Activated CD4-positive, alpha-beta T cell treated with anti-CD3 and anti-CD28 coated beads, Interleukin-2, amount 50 U/mL, for 48 hours (primary cell): ENCODE measurements around the gene GRAMD2B.
"Not testable (repeated sequence)": the region's sequence is repeated elsewhere in the genome, so short reads cannot be mapped to it uniquely, and the experiment has no call there.

ENCODE experiments used
- DNase-seq, 2 experiments: peaks; one replicate each; pipeline ENCODE4 v3.0.0-alpha.2; 2020

GRAMD2B gene

DNA sequence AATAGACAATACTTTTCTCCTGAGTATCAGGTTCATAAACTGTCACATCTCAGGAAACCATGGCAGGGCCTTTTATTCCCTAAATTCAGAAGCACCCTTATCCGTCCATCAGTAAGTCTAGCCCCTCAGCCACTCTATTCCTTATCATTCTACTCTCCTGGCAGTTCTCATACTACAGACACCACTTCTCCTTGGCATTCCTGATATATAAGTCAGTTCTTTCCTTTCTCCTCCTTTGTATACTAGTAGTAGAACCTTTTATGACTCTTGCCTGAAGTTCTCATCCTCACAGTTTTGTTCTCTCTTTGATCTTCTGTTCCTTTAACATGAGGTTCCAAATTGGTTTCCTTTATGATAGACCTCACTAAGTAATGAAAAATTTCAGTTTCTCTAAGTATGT, 29.3 kb downstream of the GRAMD2B start:
- DNase-seq, result no peak

DNA sequence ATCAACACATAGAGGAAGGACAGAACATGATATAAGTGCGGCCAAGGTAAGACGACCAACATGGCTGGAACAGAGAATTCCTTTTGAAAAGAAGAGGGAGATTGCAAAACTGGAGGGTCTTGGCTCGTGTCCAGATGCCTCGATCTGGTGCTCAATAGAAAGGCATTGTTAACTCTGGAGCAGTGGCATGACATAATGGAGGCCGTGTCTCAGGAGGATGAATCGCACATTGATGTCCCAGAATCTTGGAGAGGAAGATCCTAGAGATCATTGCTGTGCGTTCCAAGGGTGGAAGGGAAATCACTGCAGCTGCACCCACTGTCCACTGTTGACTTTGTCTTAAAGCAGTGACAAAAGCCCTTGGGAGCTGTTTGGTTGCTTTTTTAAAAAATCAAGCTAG, 30.9 kb downstream of the GRAMD2B start:
- DNase-seq, result no peak

DNA sequence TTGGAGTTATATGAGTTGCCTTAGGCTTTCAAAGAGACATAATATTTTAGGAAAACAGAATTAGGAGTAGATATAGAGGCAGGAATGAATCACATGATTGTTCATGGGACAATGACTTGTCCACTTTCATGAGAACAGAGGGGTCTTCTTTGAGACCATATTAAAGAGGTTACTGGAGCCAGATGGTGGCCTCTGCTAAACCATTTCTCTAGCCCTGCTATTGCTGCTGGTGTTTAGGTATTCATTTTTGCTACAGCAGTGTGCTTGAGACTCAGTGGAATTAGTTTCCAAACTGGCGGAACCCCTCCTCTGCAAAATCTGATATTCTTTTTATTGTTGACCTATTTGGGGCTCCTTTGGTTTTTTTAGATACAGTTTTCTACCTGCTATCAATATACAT, 31.3 kb downstream of the GRAMD2B start:
- DNase-seq, result no peak

DNA sequence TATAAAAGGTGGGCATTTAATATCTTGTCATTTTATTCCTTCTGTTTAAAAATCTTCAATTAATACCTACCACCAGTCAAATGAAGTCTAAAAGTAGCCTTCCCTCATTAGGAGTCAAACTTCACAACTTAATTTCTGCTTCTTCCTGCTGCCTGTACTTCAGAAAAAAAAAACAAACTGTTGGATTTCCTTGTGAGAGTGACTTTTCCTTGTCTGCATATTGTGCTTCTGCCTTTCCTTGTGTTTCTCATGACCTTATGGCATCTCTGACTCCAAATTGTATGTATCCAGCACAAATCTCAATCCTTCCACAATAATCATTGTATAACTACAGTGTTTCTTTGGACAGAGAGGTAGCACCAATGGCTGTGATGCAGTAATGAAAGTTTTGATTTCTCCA, 32.1 kb downstream of the GRAMD2B start:
- no peak for DNase-seq

DNA sequence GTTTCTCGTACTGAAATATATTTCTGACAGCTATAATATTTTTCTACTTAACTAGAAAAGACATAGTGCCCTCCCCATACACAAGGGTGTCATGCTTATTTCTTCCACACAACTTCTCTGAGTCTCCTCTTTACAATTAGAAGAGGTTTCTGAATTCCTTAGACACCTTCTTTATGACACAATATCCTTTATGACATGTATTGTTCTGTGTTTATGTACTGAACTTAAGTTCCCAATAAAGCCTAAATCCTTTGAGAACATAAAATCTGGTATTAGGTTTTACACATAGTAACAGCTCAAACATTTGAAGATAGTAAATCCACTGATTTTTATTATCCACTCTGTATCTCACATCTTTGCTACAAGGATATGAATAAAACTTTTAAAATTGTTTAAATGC, 32.5 kb downstream of the GRAMD2B start:
- no peak for DNase-seq

DNA sequence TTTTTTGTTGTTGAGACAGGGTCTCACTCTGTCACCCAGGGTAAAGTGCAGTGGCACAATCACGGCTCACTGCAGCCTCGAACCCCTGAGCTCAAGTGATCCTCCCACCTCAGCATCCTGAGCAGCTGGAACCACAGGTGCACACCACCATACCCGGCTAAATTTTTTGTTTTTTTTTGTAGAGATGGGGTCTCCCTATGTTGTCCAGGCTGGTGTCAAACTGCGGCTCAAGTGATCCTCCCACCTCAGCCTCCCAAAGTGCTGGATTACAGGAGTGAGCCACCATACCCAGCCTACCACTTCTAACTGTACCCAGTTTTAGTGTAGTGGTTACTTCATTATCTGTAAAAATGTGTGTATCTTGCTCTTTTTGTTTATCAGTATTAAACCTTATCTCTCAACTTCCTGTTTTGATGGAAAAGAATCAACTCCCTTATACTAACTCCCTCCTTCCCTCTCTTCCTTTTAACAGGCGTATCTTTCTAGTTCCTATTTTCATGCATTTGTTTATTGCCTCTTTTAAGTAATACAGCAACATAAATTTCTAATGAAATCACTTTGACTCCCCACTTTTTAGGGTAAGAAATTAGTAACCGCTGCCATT, 33.1 kb downstream of the GRAMD2B start:
- no peak for DNase-seq

DNA sequence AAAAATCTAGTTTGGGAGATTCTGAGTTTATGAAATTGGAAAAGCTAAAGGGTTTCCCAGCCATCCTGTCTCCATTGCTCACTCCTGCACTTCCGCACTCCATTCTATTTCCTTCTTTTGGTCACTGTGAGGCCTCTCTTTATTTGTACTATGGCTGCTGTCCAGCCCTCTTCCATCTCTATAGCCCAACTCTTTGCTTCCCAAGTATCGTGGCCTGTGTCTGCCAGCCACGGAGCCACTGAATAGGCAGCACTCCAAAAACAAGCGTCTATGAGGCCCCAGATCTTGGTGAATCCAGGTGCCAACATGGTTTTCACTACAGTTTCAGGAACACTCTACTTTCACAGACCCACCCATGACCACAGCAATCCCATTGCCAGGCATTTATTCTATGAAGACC, 37.2 kb downstream of the GRAMD2B start:
- DNase-seq, result no peak

DNA sequence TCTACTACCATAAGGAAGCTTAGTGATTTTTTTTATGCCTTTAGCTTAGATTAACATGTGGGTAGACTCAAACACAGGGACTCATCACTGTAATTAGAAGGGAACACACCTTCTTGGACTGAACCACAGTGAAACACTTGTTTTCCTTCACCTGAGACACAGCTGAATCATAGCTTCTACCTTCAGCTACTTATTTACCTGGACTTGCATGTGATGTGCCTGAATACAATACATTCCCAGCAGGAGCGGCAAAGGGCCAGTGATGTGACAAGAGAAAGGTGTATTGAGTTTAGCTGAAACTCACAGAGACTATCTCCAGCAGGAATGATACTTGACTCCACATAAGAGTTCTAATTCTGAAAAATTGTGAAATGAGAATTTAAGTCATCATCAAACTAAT, 37.8 kb downstream of the GRAMD2B start:
- DNase-seq, result no peak

DNA sequence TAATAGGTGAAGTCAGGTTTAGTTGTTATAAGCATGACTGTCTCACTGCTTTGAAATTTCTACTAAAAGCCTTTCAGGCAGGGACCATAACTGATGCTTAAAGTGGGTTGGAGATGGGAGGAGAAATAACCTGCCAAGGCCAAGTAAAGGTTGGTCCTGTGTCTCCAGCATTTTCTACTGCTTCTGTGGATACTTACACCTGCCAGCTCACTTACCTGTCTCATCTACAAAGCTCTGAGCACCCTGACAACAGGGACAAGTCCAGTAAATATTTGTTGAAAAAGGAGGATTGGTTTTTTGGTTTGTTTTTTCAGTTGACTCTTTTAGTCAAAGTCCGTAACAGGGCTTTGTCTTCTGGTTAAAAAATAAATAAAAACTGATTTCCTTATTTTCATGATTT, 38.6 kb downstream of the GRAMD2B start:
- no peak for DNase-seq

DNA sequence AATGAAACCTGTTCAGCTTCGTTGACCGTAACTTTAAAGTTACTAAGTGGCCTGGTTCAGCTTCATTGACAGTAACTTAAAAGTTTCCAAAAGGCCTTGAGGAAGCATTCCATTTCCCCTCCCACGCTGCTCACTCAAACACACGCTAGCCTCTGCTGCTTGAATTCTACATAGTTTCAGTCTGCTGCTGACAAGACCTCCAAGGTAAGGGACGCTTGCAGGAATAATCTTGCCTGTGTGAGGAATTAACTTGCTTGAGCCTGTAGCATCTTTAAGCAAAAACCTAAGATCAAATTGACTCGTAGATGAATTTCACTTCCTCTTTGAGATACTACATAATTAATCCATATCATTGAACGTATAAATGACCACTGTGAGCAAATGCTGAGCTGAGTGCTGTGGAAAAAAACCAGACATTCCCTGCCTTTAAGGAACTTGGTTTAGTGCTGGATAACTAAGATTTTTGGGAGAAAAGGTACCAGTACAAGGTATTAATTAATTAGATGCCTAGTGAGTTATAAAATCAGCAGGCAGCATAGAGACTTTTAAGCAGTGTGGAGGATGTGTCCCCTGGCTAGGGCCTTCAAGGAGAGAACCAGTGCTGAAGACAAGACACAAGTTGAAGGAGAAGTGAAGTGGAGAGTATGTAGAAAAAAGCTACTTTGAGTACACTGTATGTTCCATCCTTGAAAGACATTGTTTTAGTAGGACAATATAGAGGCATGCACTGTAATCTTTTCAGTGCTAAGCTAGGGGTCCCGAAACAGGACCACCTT, 39.2 kb downstream of the GRAMD2B start:
- DNase-seq, result no peak

DNA sequence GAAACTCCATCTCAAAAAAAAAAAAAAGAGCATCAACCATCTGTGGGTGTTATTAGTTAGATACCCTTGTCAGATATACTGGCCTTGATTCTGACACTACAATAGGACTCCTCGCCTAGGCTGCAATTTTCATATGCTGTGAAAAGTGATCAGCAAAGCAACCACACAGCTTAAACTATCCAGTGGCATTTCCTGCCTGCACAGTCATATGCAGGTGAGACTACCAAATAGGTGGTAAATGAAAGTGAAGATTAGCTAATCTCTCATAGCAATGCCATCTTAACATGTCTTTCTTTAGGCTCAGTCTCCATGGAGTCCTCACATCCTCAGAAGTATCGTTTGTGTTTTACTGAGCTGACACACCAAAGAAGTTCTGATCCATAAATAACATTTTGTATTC, 40.8 kb downstream of the GRAMD2B start:
- no peak for DNase-seq

DNA sequence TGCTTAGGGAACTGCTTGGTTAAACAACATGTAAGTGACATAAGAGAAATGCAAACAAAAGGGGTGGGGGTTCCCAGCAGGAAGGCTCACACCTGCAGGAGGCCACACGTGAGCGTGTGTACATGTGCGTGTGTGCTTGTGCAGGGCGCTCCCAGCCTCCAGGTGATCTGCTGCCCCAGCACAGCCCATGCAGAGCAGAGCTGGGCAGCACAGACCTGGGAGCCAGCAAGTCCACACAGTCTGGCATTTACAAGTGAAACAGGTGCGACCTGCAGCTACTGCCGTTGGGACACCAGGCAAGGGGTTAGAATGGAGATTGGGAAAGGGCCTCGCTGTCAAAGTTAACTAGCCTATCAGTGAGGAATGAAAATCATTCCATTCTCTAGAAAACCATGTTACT, 41.8 kb downstream of the GRAMD2B start:
- DNase-seq, result no peak

DNA sequence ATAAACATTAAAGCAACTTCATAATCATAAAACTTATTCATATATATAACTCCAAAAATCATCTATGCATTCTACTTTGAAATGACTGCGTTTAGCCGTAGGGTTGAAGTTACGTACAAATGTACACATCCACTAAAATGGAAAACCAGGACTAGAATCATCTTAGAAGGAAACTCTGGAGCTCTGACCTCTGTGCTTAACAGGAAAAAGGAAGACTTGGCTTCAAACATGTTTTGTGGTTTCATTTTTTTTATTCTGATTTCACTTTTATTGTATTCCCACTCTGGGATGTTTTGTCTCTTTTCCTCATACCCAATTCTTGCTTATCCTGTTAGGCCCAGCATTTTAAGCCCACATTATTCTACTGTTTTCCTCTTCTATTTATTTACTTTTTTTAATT, 44.9 kb downstream of the GRAMD2B start:
- DNase-seq, result no peak

DNA sequence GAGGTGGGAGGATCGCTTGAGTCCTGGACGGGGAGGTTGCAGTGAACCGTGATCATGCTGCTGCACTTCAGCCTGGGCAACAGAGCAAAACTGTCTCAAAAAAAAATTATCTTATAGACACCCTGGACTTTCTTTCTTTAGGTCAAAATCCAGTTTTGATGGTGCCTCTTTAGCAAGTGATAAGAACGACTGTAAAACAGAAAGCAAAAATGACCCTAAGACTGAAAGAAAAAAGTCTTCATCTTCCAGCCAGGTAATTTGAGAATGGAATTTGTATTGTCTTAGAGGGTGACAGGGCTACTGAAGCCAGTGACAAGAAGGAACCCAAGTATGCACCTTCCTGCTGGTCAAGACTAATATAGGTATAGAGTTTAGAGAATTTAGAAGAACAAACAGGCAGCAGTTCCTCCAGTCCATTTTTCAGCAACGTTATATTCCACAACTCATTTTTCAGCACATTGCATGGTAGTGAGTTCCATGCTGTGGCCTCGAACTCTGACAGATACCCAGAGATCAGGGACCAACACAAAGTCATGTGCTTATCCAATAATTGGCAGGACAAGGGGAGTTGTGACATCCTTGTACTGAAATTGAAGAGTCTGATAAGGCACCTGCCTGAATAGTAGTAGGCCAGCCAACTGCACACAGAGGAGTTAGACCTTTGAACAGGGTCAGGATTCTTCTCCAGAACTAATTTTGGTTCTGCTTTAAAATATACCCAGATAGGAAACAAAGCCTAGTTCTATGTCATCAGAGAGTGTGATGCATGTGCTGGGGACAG, 46.5 kb downstream of the GRAMD2B start:
- no peak for DNase-seq

DNA sequence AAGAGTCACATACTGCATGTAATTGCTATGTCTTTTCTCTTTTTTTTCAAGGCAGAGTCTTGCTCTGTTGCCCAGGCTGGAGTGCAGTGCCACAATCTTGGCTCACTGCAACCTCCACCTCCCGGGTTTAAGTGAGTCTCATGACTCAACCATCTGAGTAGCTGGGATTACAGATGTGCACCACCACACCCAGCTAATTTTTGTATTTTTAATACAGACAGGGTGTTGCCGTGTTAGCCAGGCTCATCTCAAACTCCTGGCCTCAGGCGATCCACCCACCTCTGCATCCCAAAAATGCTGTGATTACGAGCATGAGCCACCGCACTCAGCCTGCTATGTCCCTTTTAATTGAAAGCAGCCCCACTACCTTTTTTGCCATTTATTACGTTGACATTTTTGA, 47.3 kb downstream of the GRAMD2B start:
- not testable (repeated sequence) for DNase-seq

DNA sequence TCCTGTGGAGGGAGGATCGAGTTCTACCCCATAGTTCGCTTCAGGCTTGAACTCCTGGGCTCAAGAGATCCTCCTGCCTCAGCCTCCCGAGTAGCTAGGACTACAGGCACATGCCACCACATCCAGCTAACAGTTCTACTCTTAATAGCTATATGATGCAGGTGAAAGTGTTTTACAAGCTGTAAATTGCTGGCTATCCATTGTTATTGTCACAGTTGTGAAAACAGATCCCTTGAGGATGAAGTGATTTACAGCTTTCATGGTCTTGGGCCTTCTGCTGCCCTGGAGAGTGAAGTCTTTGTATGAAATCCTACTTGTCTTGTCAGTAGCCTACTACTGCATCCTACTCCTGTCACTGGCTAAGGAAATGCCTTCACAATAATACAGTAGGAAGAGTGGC, 48.0 kb downstream of the GRAMD2B start:
- no peak for DNase-seq

DNA sequence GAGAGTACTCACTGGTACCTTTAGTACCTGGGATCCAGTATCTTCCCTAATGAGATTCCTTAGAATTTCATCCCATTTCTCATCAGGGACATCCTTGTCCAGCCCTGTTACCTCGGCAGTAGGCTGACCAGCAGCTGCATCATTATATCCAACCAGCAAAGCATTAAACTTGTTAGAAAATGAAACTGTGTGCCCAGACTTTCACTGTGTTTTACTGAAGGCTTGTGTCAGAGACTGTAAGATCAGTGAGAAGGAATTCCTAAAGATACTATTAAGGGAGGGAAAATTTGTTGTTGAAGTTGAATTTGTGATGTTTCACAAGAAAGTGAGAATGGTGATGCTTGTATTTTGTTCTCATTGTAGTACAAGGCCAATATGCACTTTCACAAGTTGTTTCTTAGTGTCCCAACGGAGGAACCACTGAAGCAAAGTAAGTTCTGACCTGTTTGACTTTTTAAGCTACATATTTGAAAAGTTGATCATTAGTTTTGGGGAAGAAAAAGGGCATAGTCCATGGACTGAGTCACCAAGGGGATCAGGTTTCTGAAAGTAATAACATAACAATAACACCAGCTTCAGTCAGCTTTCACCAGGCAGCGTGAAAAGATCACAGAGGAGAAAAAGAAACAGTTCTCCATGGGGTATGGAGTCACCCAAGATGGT, 48.8 kb downstream of the GRAMD2B start:
- no peak for DNase-seq

DNA sequence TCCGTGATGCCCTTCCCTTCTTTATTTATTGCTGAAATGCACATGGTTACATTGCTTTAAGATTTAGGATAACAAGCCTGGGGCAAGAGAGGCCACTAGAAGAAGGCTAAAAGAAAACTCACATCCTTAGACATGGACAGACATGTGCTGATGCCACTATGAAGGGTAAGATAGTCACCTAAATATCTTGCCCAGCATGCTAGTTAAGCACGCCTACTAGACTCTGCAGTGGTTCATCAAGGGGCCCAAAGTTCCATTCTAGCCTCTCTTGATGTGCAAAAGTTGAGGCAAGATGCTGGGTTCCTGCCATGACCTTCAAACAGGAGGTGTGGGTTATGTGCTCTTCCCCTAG, 49.3 kb downstream of the GRAMD2B start:
- DNase-seq, result no peak

DNA sequence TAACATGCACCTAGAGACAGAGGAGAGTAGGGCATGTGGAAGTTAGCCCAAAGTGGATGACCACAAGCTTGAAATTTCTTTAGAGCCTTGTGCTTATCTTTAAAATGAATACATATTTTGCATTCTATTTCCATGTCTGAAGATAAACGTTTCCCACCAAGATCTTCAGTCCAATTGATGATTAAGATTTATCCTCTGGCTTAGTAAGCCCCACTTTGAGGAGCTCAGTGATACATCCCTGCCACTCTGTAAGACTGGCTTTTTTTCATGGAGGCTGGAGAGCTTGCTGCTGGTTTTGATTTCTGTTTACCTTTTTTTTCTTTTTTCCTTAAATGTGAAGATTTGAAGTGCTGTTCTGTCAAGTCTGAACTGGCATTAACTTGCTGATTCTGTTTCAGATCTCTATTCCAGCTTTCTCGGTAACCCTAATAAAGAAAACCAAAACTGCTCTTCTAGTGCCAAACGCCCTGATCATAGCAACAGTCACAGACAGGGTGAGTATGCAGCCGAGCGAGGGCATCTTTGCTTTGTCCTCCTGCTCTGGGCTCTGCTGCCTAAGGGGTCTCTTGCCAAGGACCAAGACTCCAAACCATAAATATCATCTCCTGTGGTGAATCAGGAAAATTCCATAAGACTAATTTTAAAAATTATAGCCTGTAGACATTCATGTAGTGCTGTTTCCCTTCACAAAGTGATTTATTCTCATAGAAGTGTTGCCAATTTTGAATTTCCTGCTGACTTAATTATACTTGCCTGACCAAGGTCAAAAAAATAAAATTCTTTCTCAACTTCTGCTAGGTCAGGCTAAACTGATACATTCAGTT, 54.3 kb downstream of the GRAMD2B start:
- no peak for DNase-seq

DNA sequence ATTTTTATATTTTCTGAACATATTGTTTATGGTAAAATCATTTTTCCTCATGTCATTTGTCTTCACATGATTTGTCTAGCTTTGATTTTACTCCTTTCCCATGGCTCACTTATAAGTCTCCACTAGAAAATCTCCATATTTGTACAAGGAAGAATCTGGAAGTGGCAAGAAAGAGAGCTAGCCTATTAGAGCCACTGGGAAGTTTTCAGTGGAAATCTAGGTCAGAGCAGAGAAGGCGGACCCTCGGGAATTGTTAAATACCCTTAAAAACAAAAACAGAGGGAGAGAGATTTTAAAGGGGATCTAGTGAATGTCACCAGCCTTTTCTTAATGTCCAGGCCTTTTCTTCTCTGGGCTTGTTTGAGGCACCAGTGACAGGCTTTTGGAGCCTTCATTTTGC, 56.6 kb downstream of the GRAMD2B start:
- no peak for DNase-seq

DNA sequence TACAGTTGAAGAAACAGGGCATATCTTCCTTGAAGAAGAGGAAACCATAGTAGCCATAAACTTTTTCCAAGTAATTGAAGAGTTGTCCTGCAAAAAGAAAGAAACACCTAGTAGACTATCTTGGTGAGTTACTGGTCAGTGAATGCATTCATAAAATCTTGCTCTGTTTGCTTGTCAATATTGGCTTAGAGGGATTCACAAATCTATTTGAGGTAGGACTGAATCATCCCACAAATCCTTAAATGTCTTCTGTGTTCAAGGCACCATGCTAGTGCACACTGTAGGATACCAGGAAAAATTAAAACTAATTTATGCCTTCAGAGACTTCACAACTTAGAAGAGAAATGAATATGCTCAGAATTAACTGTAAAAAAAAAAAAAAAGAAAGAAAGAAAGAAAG, 57.6 kb downstream of the GRAMD2B start:
- no peak for DNase-seq

DNA sequence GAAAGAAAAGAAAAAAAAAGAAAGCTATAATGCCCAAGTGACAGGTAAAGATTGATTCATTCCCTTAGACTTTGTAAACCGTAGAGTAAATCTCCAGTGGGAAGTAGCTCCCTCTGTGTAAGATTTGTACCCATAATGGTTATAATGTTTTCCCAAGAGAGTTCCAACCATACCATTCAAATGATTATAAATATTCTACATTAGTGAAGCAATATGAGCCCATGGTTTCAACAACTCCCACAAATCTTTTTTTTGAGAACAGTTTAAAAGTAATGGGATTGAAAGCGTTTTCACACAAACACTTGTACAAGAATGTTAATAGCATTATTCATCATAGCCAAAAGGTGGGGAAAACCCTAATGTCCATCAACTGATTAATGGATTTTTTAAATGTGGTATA, 58.0 kb downstream of the GRAMD2B start:
- DNase-seq, result no peak

DNA sequence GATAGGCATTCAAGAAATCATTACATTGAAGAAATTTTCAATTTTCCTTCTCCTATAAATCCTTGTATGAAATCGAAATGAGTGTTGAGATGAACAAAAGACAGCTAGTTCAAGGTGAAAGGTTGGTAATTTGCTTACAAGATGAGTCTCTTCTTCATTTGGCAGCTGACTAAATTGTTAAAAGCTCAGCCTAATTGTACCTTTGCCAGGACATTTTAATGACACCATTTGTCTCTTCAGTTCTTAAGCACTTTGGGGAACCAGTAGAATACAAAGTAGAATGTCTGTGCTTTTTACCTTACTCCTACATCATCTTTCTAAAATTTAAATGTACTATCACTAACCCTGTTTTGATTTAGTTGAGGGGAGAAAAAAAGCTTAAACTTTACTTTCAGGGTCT, 59.4 kb downstream of the GRAMD2B start:
- DNase-seq, result no peak
